DOHH2 (cell line): Measurements from ENCODE around the gene PITPNM1.

Experiments used
- H3F3A ChIP-seq: fragments of 200-600 bp; sonication (generic), shearing (Covaris generic); 2 replicates; pipeline ENCODE4 v1.6.0; 2016; ENCODE audit warnings: antibody characterized with exemption, mild to moderate bottlenecking; ENCODE audit not compliant: control insufficient read depth, insufficient read depth
- H3K27ac ChIP-seq: fragments of 200-600 bp; sonication (generic); 2 replicates; pipeline ENCODE4 v1.5.1; 2014; ENCODE audit warnings: low read depth, mild to moderate bottlenecking, low read length, moderate library complexity
- H3K27me3 ChIP-seq: fragments of 200-600 bp; sonication (generic); 2 replicates; pipeline ENCODE4 v1.6.1; 2014; ENCODE audit warnings: mild to moderate bottlenecking, low read length, mixed read lengths; ENCODE audit not compliant: control insufficient read depth
- H3K36me3 ChIP-seq: fragments of 200-600 bp; sonication (generic); 2 replicates; pipeline ENCODE4 v1.6.1; 2014; ENCODE audit warnings: mild to moderate bottlenecking, low read length, moderate library complexity, mixed read lengths; ENCODE audit not compliant: control insufficient read depth
- H3K4me1 ChIP-seq: fragments of 200-600 bp; sonication (generic); 2 replicates; pipeline ENCODE4 v1.6.1; 2014; ENCODE audit warnings: mild to moderate bottlenecking, low read length, mixed read lengths; ENCODE audit not compliant: control insufficient read depth
- H3K4me2 ChIP-seq: fragments of 200-600 bp; sonication (generic); 2 replicates; pipeline ENCODE4 v1.6.0; 2014; ENCODE audit warnings: mild to moderate bottlenecking, low read length, moderate library complexity
- H3K4me3 ChIP-seq: fragments of 200-600 bp; sonication (generic); 2 replicates; pipeline ENCODE4 v1.5.1; 2014; ENCODE audit warnings: mild to moderate bottlenecking, low read length, mixed read lengths
- H3K79me2 ChIP-seq: fragments of 200-600 bp; sonication (generic); 2 replicates; pipeline ENCODE4 v1.6.1; 2014; ENCODE audit warnings: mild to moderate bottlenecking, low read length, mixed read lengths; ENCODE audit not compliant: control insufficient read depth
- H3K9me2 ChIP-seq: fragments of 200-600 bp; sonication (generic); replicated peaks from 2 replicates; pipeline ENCODE4 v1.6.1; 2014; ENCODE audit warnings: mild to moderate bottlenecking, low read length, mixed read lengths; ENCODE audit not compliant: control insufficient read depth
- H3K9me3 ChIP-seq: fragments of 200-600 bp; sonication (generic); 2 replicates; pipeline ENCODE4 v1.6.1; 2014; ENCODE audit warnings: antibody characterized with exemption, low read length, mixed read lengths; ENCODE audit not compliant: control insufficient read depth, insufficient read depth
- H4K20me1 ChIP-seq: fragments of 200-600 bp; sonication (generic); 2 replicates; pipeline ENCODE4 v1.6.0; 2014; ENCODE audit warnings: low read depth, mild to moderate bottlenecking, antibody characterized with exemption, low read length, moderate library complexity; ENCODE audit not compliant: control insufficient read depth, insufficient read depth
- EZH2phosphoT487 ChIP-seq: fragments of 200-600 bp; sonication (generic); IDR thresholded peaks from 2 replicates; pipeline ENCODE4 v1.6.1; 2017; ENCODE audit warnings: borderline replicate concordance, mild to moderate bottlenecking, antibody characterized with exemption, low read length, moderate library complexity, mixed read lengths
- TF ChIP-seq, protein P1 (sequence below): fragments of 200-600 bp; sonication (generic); IDR thresholded peaks from one replicate; pipeline ENCODE4 v1.5.1; 2014; ENCODE audit warnings: antibody characterized with exemption, mild to moderate bottlenecking, low read depth, low read length; ENCODE audit not compliant: poor library complexity, severe bottlenecking

PITPNM1 gene

DNA sequence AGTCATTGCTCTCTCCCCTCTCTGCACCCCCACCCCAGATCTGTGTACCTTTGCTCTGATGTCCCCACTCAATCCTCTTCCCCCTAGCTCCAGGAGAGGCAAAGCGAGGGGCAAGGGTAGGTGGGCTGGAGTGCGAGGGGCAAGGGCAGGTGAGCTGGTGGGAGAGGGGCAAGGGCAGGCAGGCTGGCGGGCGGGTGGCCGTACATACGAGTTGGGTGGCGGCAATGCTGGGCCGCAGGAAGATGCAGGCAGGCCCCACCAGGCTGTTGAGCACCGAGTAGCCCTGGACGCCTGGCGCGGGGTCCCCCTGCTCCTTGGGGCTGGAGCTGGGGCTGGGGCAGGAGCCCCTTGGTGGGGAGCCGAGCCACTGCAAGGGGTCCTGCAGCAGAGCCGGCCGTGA lies 17.2 kb upstream of the PITPNM1 start:
- Histone ChIP-seq H3K4me2 (no peak overlapping the region), H3K36me3 (no peaks in the 10 kb centered on the region), H3K9me3 (no peaks in the 10 kb centered on the region), H3K79me2 (no peaks in the 10 kb centered on the region), H3F3A (no peaks in the 10 kb centered on the region), H3K27ac (no peak overlapping the region), H4K20me1 (no peaks in the 10 kb centered on the region), H3K27me3 (peaks cover 3% of the 10 kb centered on the region; the same call in 1 of the 2 replicates), H3K4me1 (no peaks in the 10 kb centered on the region), H3K9me2 (no peaks in the 10 kb centered on the region), H3K4me3 (no peak overlapping the region)
- TF ChIP-seq EZH2phosphoT487: no peak
- TF ChIP-seq, protein P1, sequence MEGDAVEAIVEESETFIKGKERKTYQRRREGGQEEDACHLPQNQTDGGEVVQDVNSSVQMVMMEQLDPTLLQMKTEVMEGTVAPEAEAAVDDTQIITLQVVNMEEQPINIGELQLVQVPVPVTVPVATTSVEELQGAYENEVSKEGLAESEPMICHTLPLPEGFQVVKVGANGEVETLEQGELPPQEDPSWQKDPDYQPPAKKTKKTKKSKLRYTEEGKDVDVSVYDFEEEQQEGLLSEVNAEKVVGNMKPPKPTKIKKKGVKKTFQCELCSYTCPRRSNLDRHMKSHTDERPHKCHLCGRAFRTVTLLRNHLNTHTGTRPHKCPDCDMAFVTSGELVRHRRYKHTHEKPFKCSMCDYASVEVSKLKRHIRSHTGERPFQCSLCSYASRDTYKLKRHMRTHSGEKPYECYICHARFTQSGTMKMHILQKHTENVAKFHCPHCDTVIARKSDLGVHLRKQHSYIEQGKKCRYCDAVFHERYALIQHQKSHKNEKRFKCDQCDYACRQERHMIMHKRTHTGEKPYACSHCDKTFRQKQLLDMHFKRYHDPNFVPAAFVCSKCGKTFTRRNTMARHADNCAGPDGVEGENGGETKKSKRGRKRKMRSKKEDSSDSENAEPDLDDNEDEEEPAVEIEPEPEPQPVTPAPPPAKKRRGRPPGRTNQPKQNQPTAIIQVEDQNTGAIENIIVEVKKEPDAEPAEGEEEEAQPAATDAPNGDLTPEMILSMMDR: no peak

GRCh38 chr11:67521924-67522323 lies 16.8 kb upstream of the PITPNM1 start:
- Histone ChIP-seq H3K4me3 (no peak overlapping the region), H3K27me3 (peaks cover 3% of the 10 kb centered on the region; the same call in 1 of the 2 replicates), H3K9me2 (no peaks in the 10 kb centered on the region), H3K27ac (no peak overlapping the region), H3F3A (no peaks in the 10 kb centered on the region), H3K36me3 (no peaks in the 10 kb centered on the region), H3K4me2 (no peak overlapping the region), H3K4me1 (no peaks in the 10 kb centered on the region), H4K20me1 (no peaks in the 10 kb centered on the region), H3K9me3 (no peaks in the 10 kb centered on the region), H3K79me2 (no peaks in the 10 kb centered on the region)
- no peak for TF ChIP-seq EZH2phosphoT487
- TF ChIP-seq, protein P1: no peak

DNA sequence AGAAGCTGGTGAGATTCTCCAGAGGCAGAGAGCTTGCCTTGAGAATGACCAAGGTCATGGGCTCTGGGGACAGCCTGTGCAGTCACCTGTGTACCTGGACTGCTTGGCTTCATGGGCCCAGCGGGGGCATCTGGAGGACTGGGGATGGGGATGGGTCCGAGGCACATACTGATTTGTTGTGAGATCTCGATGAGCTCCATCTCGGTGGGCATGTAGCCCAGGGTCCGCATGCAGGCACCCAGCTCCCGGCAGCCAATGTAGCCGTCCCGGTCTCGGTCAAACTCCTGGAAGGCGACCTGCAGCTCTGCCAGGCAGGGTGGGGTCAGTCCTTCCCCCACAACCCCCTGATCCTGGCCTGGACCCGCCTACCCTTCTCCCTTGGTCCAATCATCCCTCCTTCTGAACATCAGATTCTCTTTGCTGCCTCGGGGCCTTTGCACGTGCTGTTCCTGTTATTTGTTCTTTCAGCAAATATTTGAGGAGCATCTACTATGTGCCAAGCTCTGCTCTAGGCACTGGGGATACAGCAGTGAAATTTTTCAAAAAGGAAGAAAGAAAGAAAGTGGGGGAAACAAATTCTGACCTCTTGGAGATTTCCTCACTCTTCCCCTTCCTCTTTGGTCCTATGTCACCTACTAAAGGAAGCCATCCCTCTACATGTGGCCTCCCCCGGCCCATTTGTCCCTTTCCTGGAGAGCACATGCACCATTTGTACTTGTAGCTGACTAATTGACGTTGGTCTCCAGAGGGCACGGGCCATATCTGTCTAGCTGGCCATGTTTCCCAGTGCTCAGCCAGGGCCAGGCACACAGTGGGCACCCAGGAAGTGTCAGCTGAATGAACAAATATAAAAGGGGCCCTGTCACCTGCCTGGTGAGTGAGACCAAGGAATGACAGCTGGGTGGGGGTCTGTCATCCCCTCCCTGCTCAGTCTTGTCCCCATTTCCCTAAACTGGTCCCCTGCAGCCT lies 16.0 kb upstream of the PITPNM1 start:
- H3K9me2 ChIP-seq: no peaks in the 10 kb centered on the region
- no peak overlapping the region for H3K27ac ChIP-seq
- H3K9me3 ChIP-seq: no peaks in the 10 kb centered on the region
- H3K4me2 ChIP-seq: no peak overlapping the region
- H3K4me1 ChIP-seq: no peaks in the 10 kb centered on the region
- H3F3A ChIP-seq: no peaks in the 10 kb centered on the region
- H3K27me3 ChIP-seq: peaks cover 3% of the 10 kb centered on the region; the same call in 1 of the 2 replicates
- H4K20me1 ChIP-seq: no peaks in the 10 kb centered on the region
- TF ChIP-seq EZH2phosphoT487: no peak
- TF ChIP-seq, protein P1: no peak
- H3K4me3 ChIP-seq: no peak overlapping the region
- no peaks in the 10 kb centered on the region for H3K36me3 ChIP-seq
- no peaks in the 10 kb centered on the region for H3K79me2 ChIP-seq
